Thymus (tissue), 11 donors: ENCODE data around the gene WDR87. TPM values are rescaled to one million over a fixed set of nuclear protein-coding genes. Genes with fewer than 3 reads are reported as not detected.
"Not testable (repeated sequence)": the region's sequence is repeated elsewhere in the genome, so short reads cannot be mapped to it uniquely, and the experiment has no call there.

Source experiments
- DNase-seq, 9 donors: peaks; one replicate each; pipeline ENCODE4 v3.0.0-alpha.2; 2013; ENCODE audit warnings: low spot score in 9 of 9, low read depth in 6 of 9, missing footprints in 1 of 9
- H3K27ac ChIP-seq, 2 donors: one replicate each; pipeline ENCODE4 v1.5.1; 2013; ENCODE audit warnings: control low read depth in 1 of 2, low read depth in 1 of 2, low read length in 1 of 2, mild to moderate bottlenecking in 1 of 2, moderate library complexity in 1 of 2
- H3K27me3 ChIP-seq, 2 donors: one replicate each; pipeline ENCODE4 v1.5.1; 2013; ENCODE audit warnings: low read length in 1 of 2; ENCODE audit not compliant: control insufficient read depth in 2 of 2, insufficient read depth in 1 of 2
- H3K36me3 ChIP-seq, 2 donors: one replicate each; pipeline ENCODE4 v1.5.1; 2013; ENCODE audit warnings: low read length in 1 of 2, mild to moderate bottlenecking in 1 of 2, moderate library complexity in 1 of 2; ENCODE audit not compliant: control insufficient read depth in 2 of 2, insufficient read depth in 2 of 2
- H3K4me1 ChIP-seq, 2 donors: one replicate each; pipeline ENCODE4 v1.5.1; 2013; ENCODE audit warnings: low read length in 2 of 2; ENCODE audit not compliant: control insufficient read depth in 2 of 2, insufficient read depth in 2 of 2
- H3K4me3 ChIP-seq, 2 donors: one replicate each; pipeline ENCODE4 v1.5.1; 2013; ENCODE audit warnings: low read length in 2 of 2, control low read depth in 1 of 2, mild to moderate bottlenecking in 1 of 2
- H3K9me3 ChIP-seq, 2 donors: one replicate each; pipeline ENCODE4 v1.5.1; 2013; ENCODE audit warnings: low read length in 1 of 2, mild to moderate bottlenecking in 1 of 2; ENCODE audit not compliant: control insufficient read depth in 2 of 2, insufficient read depth in 1 of 2
- WGBS: extraction: QIAGEN DNeasy Blood & Tissue Kit; methylation state at CpG from one replicate; pipeline ENCODE4 v1.1.7; 2013; 5-methylcytosine and 5-hydroxymethylcytosine counted together
- polyA plus RNA-seq: library from polyadenylated mRNA; stranded (reverse); fragments of 200-250 nt; gene quantifications from one replicate; pipeline ENCODE4 v1.2.3, GENCODE V29; 2013
- total RNA-seq: library from RNA; stranded (reverse); fragments of 120-200 nt; gene quantifications from one replicate; pipeline ENCODE4 v1.2.4, GENCODE V29; 2013
- donor health status: healthy.

Gene WDR87
- total and polyA plus RNA-seq, 2 donors: under 0.01 to 0.02 TPM

DNA sequence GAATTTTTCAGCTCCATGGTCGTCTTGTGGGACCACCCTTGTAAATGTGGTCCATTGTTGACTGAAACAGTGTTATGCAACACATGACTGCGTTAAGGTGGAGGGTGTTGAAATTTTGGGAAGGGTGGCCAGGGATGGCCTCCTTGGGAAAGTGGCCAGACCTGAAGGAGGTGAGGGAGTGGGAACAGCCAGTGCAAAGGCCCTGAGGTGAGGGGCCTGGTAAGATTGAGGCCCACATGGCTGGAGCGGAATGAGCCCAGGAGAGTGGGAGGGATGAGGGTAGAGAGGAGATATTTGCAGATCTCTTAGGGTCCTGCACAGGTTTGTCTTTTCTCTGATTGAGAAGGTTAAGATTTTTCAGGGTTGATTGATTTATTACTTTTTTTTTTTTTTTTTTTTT is 18.8 kb upstream of the WDR87 start:
- no peak overlapping the region for H3K4me3 ChIP-seq
- peaks cover 5 to 10% of the 10 kb centered on the region in 2 donors for H3K4me1 ChIP-seq
- no peak overlapping the region for H3K27ac ChIP-seq
- H3K36me3 ChIP-seq: no peaks in the 10 kb centered on the region
- DNase-seq: no peak
- peaks cover 0 to 3% of the 10 kb centered on the region in 2 donors for H3K9me3 ChIP-seq
- 98% methylated on average over 3 of the region's 3 CpGs for WGBS
- H3K27me3 ChIP-seq: no peaks in the 10 kb centered on the region

GRCh38 chr19:37924573-37924972 is 18.2 kb upstream of the WDR87 start:
- 98% methylated on average over 8 of the region's 8 CpGs for WGBS
- H3K4me1 ChIP-seq, DNase-seq, H3K27ac ChIP-seq, H3K27me3 ChIP-seq, H3K9me3 ChIP-seq, H3K36me3 ChIP-seq, H3K4me3 ChIP-seq: not testable (repeated sequence)

- WGBS: 40% methylated on average over 23 of the region's 23 CpGs
- no peak for DNase-seq
- H3K36me3 ChIP-seq: peaks cover 0 to 4% of the 10 kb centered on the region in 2 donors
- H3K4me1 ChIP-seq: peaks cover 5 to 10% of the 10 kb centered on the region in 2 donors
- H3K4me3 ChIP-seq: no peak overlapping the region
- H3K27me3 ChIP-seq: no peaks in the 10 kb centered on the region
- no peaks in the 10 kb centered on the region for H3K9me3 ChIP-seq
- H3K27ac ChIP-seq: peak overlapping the region in 1 of 2 donors; percentile 8
Measured at GRCh38 chr19:37920591-37921450, 14.4 kb upstream of the WDR87 start.

DNA sequence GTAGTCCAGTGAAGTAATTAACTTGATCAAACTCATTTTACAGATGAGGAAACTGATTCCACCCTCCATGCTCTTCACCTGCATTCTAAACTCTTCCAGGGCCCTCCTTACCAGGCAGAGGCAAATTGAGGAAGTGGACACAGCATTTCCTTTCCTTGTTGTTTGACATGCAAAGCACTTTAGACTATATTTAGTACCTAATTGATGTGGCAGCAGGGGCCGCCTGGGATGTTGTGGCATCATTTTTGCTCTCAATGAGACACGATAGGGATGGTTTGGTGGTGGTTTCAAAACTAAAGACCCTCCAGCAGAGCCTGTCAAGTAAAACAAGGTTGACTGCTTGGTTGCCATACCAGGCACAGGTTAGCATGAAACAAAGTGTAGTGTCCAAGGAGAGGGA is 8.5 kb upstream of the WDR87 start:
- Histone ChIP-seq H3K27ac (no peak overlapping the region), H3K9me3 (no peaks in the 10 kb centered on the region), H3K4me3 (no peak overlapping the region), H3K4me1 (peaks cover 3 to 4% of the 10 kb centered on the region in 2 donors), H3K27me3 (no peaks in the 10 kb centered on the region), H3K36me3 (peaks cover 0 to 4% of the 10 kb centered on the region in 2 donors)
- 10% methylated on average over 2 of the region's 2 CpGs for WGBS
- DNase-seq: peak in 1 of 9 donors; percentile 25

- Histone ChIP-seq H3K9me3 (no peaks in the 10 kb centered on the region), H3K4me1 (peaks cover 5 to 7% of the 10 kb centered on the region in 2 donors), H3K27me3 (no peaks in the 10 kb centered on the region), H3K4me3 (no peak overlapping the region), H3K36me3 (no peaks in the 10 kb centered on the region), H3K27ac (no peak overlapping the region)
- no peak for DNase-seq
- WGBS: 96% methylated on average over 6 of the region's 6 CpGs
Measured at GRCh38 chr19:37909661-37910199, 3.3 kb upstream of the WDR87 start.

DNA sequence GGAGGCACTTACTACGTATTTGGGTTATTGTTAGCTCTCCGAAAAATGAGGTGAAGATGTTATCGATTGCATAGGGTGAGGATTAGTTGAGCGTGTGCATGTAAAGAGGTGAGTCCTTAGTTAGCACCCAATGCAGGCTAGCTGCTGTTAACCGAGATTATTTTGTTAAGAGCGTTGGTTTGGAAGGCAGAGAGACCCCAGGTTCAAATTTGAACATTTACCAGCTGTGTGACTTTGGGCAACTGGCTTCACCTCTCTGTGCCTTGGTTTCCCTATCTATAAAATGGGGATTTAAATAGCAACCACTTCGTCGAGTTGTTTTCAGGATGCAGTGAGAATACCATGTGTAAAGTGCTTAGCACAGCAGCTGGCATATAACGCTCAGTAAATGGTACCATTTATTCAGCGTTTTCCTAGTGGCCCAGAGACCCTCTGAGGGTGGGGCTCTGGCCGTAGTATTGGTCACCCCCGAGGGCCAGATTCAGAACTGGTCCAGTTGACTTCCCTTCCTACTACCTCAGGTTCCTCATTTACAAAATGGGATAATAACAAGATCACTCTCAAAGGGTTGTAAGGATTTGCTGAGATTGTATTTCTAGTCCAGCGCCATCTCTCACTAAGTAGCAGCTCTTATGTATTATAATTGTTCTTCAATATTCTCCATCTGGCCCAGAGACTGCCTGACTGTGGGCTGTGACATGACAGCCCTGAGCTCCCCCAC is 1.5 kb upstream of the WDR87 start:
- Histone ChIP-seq H3K27ac (no peak overlapping the region), H3K4me3 (peak overlapping the region; percentile 79 to 88), H3K36me3 (no peaks in the 10 kb centered on the region), H3K9me3 (no peaks in the 10 kb centered on the region), H3K27me3 (no peaks in the 10 kb centered on the region), H3K4me1 (peaks cover 4 to 6% of the 10 kb centered on the region in 2 donors)
- DNase-seq: no peak
- WGBS: 31% methylated on average over 13 of the region's 13 CpGs

DNA sequence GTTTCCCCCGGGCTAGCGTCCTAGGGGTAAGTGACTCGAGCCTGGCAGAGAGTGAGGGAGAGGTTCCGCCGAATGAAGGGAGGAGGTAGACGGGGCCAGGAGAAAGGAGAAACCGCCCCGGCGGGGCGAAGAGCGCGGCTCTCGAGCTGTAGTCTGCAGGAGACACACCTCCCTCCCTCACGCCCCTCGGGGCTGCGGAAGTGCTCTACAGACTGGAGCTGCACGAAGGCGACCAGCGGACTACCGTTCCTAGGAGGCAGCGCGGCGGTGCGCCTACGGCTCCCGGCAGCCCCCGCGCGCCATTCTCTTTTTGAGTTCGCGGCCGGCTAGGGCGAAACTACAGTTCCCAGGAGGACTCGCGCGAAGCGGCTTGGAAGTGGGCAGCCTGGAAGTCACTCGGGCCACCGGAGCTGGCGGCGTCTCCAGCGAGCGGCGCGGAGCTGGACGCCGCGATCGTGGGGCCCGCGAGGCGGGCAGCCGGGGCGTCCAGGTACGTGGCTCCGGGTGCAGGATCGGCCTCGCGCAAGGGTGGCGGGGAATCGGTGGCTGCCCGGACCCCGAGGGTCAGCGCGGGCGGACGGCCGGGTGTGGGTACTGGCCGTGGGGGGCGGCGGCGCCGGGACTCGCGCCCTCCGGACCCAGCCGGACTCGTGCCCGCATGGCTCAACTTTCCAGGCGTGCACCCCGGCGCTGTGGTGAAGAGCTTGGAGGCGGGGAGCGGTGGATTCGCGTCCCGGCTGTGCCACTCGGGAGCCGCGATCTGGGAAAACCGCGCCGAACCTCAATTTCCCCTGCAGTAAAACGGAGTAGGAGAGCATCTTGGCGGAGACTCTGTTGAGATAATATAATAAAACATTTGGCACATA is 708 bp upstream of the WDR87 start, which contains the start of gene SIPA1L3:
TSS of gene SIPA1L3 (plus strand) at position 340 of the 866 bp plus-strand sequence. CDS start 174,358 bp downstream, outside the sequence.
- DNase-seq: peak; percentile 83 to 97 (median 91)
- no peaks in the 10 kb centered on the region for H3K27me3 ChIP-seq
- H3K4me1 ChIP-seq: peaks cover 4 to 6% of the 10 kb centered on the region in 2 donors
- WGBS: under 1% methylated on average over 95 of the region's 95 CpGs
- H3K27ac ChIP-seq: peak within 1 kb of the TSS; percentile 78 to 95
- no peaks in the 10 kb centered on the region for H3K36me3 ChIP-seq
- no peaks in the 10 kb centered on the region for H3K9me3 ChIP-seq
- H3K4me3 ChIP-seq: peak within 1 kb of the TSS; percentile 79 to 88

- no peaks in the 10 kb centered on the region for H3K36me3 ChIP-seq
- 96% methylated on average over 2 of the region's 2 CpGs for WGBS
- peaks cover 4 to 5% of the 10 kb centered on the region in 2 donors for H3K4me1 ChIP-seq
- H3K9me3 ChIP-seq: no peaks in the 10 kb centered on the region
- H3K4me3 ChIP-seq: no peak overlapping the region
- no peak for DNase-seq
- H3K27ac ChIP-seq: no peak overlapping the region
- no peaks in the 10 kb centered on the region for H3K27me3 ChIP-seq
Measured at GRCh38 chr19:37903096-37903495, 3.3 kb downstream of the WDR87 start.
